Ishikawa (cell line): ENCODE data around the gene DHRS2.

Source experiments
- EP300 ChIP-seq: IDR thresholded peaks from 2 replicates; pipeline ENCODE4 v1.6.1; 2012; ENCODE audit warnings: borderline replicate concordance
- FOXM1 ChIP-seq: IDR thresholded peaks from 2 replicates; pipeline ENCODE4 v1.6.1; 2012; ENCODE audit warnings: low read depth, borderline replicate concordance
- RAD21 ChIP-seq: IDR thresholded peaks from 2 replicates; pipeline ENCODE4 v1.6.1; 2012; ENCODE audit warnings: low read depth
- TF ChIP-seq, protein P1 (sequence below): IDR thresholded peaks from 2 replicates; pipeline ENCODE4 v1.6.1; 2012; ENCODE audit warnings: low read depth, mild to moderate bottlenecking
- TF ChIP-seq, protein P2 (sequence below): IDR thresholded peaks from 2 replicates; pipeline ENCODE4 v1.6.1; 2012
- TF ChIP-seq, protein P3 (sequence below): IDR thresholded peaks from 2 replicates; pipeline ENCODE4 v1.6.1; 2012

DNA sequence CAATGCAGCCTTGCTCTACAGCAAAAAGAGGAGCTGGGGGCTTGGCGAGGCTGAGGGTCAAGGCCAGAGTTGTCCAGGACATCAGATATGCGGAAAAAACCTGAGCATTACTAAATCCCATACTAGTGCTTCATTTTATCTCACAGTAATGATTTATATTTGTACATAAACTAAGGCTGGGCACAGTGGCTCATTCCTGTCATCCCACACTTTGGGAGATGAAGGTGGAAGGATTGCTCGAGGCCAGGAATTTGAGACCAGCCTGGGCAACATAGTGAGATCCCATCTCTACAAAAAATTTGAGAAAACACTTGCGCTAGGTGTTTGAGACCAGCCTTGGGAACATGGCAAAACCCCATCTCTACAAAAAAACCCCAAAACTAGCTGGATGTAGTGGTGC, 46.0 kb upstream of the DHRS2 start:
- TF ChIP-seq EP300 (no peak), RAD21 (no peak), FOXM1 (no peak)
- TF ChIP-seq, protein P1, sequence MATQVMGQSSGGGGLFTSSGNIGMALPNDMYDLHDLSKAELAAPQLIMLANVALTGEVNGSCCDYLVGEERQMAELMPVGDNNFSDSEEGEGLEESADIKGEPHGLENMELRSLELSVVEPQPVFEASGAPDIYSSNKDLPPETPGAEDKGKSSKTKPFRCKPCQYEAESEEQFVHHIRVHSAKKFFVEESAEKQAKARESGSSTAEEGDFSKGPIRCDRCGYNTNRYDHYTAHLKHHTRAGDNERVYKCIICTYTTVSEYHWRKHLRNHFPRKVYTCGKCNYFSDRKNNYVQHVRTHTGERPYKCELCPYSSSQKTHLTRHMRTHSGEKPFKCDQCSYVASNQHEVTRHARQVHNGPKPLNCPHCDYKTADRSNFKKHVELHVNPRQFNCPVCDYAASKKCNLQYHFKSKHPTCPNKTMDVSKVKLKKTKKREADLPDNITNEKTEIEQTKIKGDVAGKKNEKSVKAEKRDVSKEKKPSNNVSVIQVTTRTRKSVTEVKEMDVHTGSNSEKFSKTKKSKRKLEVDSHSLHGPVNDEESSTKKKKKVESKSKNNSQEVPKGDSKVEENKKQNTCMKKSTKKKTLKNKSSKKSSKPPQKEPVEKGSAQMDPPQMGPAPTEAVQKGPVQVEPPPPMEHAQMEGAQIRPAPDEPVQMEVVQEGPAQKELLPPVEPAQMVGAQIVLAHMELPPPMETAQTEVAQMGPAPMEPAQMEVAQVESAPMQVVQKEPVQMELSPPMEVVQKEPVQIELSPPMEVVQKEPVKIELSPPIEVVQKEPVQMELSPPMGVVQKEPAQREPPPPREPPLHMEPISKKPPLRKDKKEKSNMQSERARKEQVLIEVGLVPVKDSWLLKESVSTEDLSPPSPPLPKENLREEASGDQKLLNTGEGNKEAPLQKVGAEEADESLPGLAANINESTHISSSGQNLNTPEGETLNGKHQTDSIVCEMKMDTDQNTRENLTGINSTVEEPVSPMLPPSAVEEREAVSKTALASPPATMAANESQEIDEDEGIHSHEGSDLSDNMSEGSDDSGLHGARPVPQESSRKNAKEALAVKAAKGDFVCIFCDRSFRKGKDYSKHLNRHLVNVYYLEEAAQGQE: no peak
- TF ChIP-seq, protein P2, sequence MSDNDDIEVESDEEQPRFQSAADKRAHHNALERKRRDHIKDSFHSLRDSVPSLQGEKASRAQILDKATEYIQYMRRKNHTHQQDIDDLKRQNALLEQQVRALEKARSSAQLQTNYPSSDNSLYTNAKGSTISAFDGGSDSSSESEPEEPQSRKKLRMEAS: no peak
- TF ChIP-seq, protein P3, sequence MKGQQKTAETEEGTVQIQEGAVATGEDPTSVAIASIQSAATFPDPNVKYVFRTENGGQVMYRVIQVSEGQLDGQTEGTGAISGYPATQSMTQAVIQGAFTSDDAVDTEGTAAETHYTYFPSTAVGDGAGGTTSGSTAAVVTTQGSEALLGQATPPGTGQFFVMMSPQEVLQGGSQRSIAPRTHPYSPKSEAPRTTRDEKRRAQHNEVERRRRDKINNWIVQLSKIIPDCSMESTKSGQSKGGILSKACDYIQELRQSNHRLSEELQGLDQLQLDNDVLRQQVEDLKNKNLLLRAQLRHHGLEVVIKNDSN: no peak
